H9 (cell line): ENCODE measurements around the gene CD226. TPM values are rescaled to one million over a fixed set of nuclear protein-coding genes. Genes with fewer than 3 reads are reported as not detected.

Experiments
- DNase-seq: peaks from one replicate; pipeline ENCODE4 v3.0.0-alpha.2; 2017
- H2AFZ ChIP-seq: one replicate; pipeline ENCODE4 v1.6.1; 2013; ENCODE audit warnings: mild to moderate bottlenecking, low read length, control low read depth, moderate library complexity
- H2AK5ac ChIP-seq: 2 replicates; pipeline ENCODE4 v1.6.1; 2013; ENCODE audit warnings: low read length, control low read depth, mixed read lengths; ENCODE audit not compliant: insufficient read length
- H2BK120ac ChIP-seq: one replicate; pipeline ENCODE4 v1.6.1; 2013; ENCODE audit warnings: low read depth, mild to moderate bottlenecking, low read length, control low read depth, inconsistent platforms; ENCODE audit not compliant: poor library complexity, severe bottlenecking
- H2BK12ac ChIP-seq: 2 replicates; pipeline ENCODE4 v1.6.1; 2013; ENCODE audit warnings: low read length, control low read depth, mixed read lengths, low read depth; ENCODE audit not compliant: insufficient read length
- H2BK15ac ChIP-seq: 2 replicates; pipeline ENCODE4 v1.6.1; 2013; ENCODE audit warnings: low read depth, low read length, control low read depth
- H2BK20ac ChIP-seq: one replicate; pipeline ENCODE4 v1.6.1; 2013; ENCODE audit warnings: low read depth, mild to moderate bottlenecking, low read length, control low read depth, inconsistent platforms; ENCODE audit not compliant: poor library complexity, severe bottlenecking
- H2BK5ac ChIP-seq: 2 replicates; pipeline ENCODE4 v1.6.1; 2013; ENCODE audit warnings: low read length, control low read depth, mixed read lengths; ENCODE audit not compliant: insufficient read length
- H3K14ac ChIP-seq: 2 replicates; pipeline ENCODE4 v1.6.1; 2013; ENCODE audit warnings: low read length, control low read depth; ENCODE audit not compliant: insufficient read depth
- H3K18ac ChIP-seq: 2 replicates; pipeline ENCODE4 v1.6.1; 2013; ENCODE audit warnings: low read depth, mild to moderate bottlenecking, mixed read lengths, low read length, control low read depth; ENCODE audit not compliant: insufficient read length
- H3K23ac ChIP-seq: 2 replicates; pipeline ENCODE4 v1.6.1; 2013; ENCODE audit warnings: low read length, control low read depth, mixed read lengths, low read depth; ENCODE audit not compliant: insufficient read length
- H3K23me2 ChIP-seq: 2 replicates; pipeline ENCODE4 v1.6.1; 2013; ENCODE audit warnings: low read depth, mild to moderate bottlenecking, mixed read lengths, low read length, control low read depth; ENCODE audit not compliant: insufficient read length, poor library complexity, severe bottlenecking
- H3K27ac ChIP-seq: 2 replicates; pipeline ENCODE4 v1.5.1; 2013; ENCODE audit warnings: low read length, control low read depth, mixed read lengths, low read depth; ENCODE audit not compliant: insufficient read length
- H3K27me3 ChIP-seq: 2 replicates; pipeline ENCODE4 v1.6.1; 2013; ENCODE audit warnings: low read length, control low read depth, inconsistent platforms; ENCODE audit not compliant: insufficient read depth
- H3K4ac ChIP-seq: 2 replicates; pipeline ENCODE4 v1.6.1; 2013; ENCODE audit warnings: low read depth, mild to moderate bottlenecking, control low read depth, inconsistent platforms, low read length, moderate library complexity
- H3K4me1 ChIP-seq: 2 replicates; pipeline ENCODE4 v1.6.1; 2013; ENCODE audit warnings: low read length, control low read depth, inconsistent platforms; ENCODE audit not compliant: insufficient read depth
- H3K4me2 ChIP-seq: 2 replicates; pipeline ENCODE4 v1.6.1; 2013; ENCODE audit warnings: low read length, control low read depth, mixed read lengths; ENCODE audit not compliant: insufficient read length, insufficient read depth
- H3K56ac ChIP-seq: 2 replicates; pipeline ENCODE4 v1.6.1; 2013; ENCODE audit warnings: low read depth, mild to moderate bottlenecking, mixed read lengths, low read length, control low read depth; ENCODE audit not compliant: insufficient read length
- H3K79me1 ChIP-seq: 2 replicates; pipeline ENCODE4 v1.6.1; 2013; ENCODE audit warnings: low read depth, mild to moderate bottlenecking, moderate library complexity, low read length, control low read depth, inconsistent platforms; ENCODE audit not compliant: insufficient read depth, poor library complexity, severe bottlenecking
- H3K79me2 ChIP-seq: 2 replicates; pipeline ENCODE4 v1.6.1; 2013; ENCODE audit warnings: low read length, control low read depth, inconsistent platforms; ENCODE audit not compliant: insufficient read depth
- H3K9ac ChIP-seq: 2 replicates; pipeline ENCODE4 v1.6.1; 2013; ENCODE audit warnings: low read length, control low read depth, mixed read lengths; ENCODE audit not compliant: insufficient read length; ENCODE audit errors: extremely low read depth
- H3K9me3 ChIP-seq: one replicate; pipeline ENCODE4 v1.6.1; 2013; ENCODE audit warnings: low read depth, low read length, inconsistent platforms; ENCODE audit not compliant: control insufficient read depth
- H3T11ph ChIP-seq: one replicate; pipeline ENCODE4 v1.6.1; 2013; ENCODE audit warnings: mild to moderate bottlenecking, low read length, control low read depth, inconsistent platforms
- H4K20me1 ChIP-seq: one replicate; pipeline ENCODE4 v1.6.1; 2013; ENCODE audit not compliant: control insufficient read depth, insufficient read length, insufficient read depth
- H4K5ac ChIP-seq: 2 replicates; pipeline ENCODE4 v1.6.1; 2013; ENCODE audit warnings: low read depth, mild to moderate bottlenecking, mixed read lengths, low read length, control low read depth; ENCODE audit not compliant: insufficient read length
- H4K8ac ChIP-seq: replicated peaks from 2 replicates; pipeline ENCODE4 v1.6.1; 2013; ENCODE audit warnings: low read length, control low read depth, mixed read lengths, low read depth; ENCODE audit not compliant: insufficient read length
- H4K91ac ChIP-seq: 2 replicates; pipeline ENCODE4 v1.6.1; 2013; ENCODE audit warnings: low read depth, mild to moderate bottlenecking, moderate library complexity, mixed read lengths, low read length, control low read depth; ENCODE audit not compliant: insufficient read length
- H3K27ac Mint-ChIP-seq, 3 experiments: 2 replicates in 2 of 3; 3 replicates in 1 of 3; pipeline ENCODE4 v1.8.0; 2020 to 2021; ENCODE audit warnings: mixed read lengths in 3 of 3, mild to moderate bottlenecking in 1 of 3, moderate library complexity in 1 of 3
- H3K27me3 Mint-ChIP-seq: 2 replicates; pipeline ENCODE4 v1.8.0; 2021; ENCODE audit warnings: low read depth, mild to moderate bottlenecking, moderate library complexity, mixed read lengths
- H3K36me3 Mint-ChIP-seq, 3 experiments: 2 replicates in 2 of 3; 3 replicates in 1 of 3; pipeline ENCODE4 v1.8.0; 2020 to 2021; ENCODE audit warnings: low read depth in 3 of 3, mixed read lengths in 3 of 3; ENCODE audit not compliant: insufficient read depth in 1 of 3
- H3K4me1 Mint-ChIP-seq, 2 experiments: 2 replicates each; pipeline ENCODE4 v1.8.0; 2020; ENCODE audit warnings: mixed read lengths in 2 of 2
- H3K4me3 Mint-ChIP-seq, 2 experiments: 2 replicates in 1 of 2; 3 replicates in 1 of 2; pipeline ENCODE4 v1.8.0; 2020 to 2021; ENCODE audit warnings: mild to moderate bottlenecking in 2 of 2, mixed read lengths in 2 of 2, moderate library complexity in 1 of 2
- H3K9me3 Mint-ChIP-seq, 2 experiments: 2 replicates in 1 of 2; 3 replicates in 1 of 2; pipeline ENCODE4 v1.8.0; 2020; ENCODE audit warnings: mild to moderate bottlenecking in 2 of 2, mixed read lengths in 2 of 2, moderate library complexity in 1 of 2
- CTCF ChIP-seq: fragments of 200-600 bp; sonication (generic); conservative IDR thresholded peaks from 3 replicates; pipeline ENCODE4 v1.8.0; 2021; ENCODE audit warnings: antibody characterized with exemption, mild to moderate bottlenecking
- WGBS: extraction: QIAGEN DNeasy Blood & Tissue Kit; methylation state at CpG from one replicate; pipeline ENCODE4 v1.1.7; 2013; ENCODE audit warnings: missing lambda C conversion rate, low lambda C conversion rate, mixed read lengths; ENCODE audit not compliant: insufficient read length; ENCODE audit errors: extremely low coverage; 5-methylcytosine and 5-hydroxymethylcytosine counted together
- total RNA-seq: library from RNA; stranded (reverse); gene quantifications from 2 replicates; pipeline ENCODE4 v1.2.1, GENCODE V29; 2021

Gene CD226
- total RNA-seq, 1 experiment from 2014 or later, result not detected

- Histone ChIP-seq H3K14ac (no peak overlapping the region), H4K8ac (no peak overlapping the region), H3K27ac (no peak overlapping the region), H3K23me2 (no peaks in the 10 kb centered on the region), H2BK12ac (no peak overlapping the region), H2BK120ac (no peak overlapping the region), H3K79me1 (no peaks in the 10 kb centered on the region), H2BK15ac (no peak overlapping the region), H3K18ac (no peak overlapping the region), H3K4ac (no peak overlapping the region), H2BK5ac (no peak overlapping the region), H4K20me1 (no peaks in the 10 kb centered on the region), H3K9me3 (no peaks in the 10 kb centered on the region), H2AK5ac (no peak overlapping the region), H3K4me1 (no peaks in the 10 kb centered on the region), H3K4me2 (no peak overlapping the region), H2BK20ac (no peak overlapping the region), H3T11ph (no peak overlapping the region), H3K27me3 (no peaks in the 10 kb centered on the region), H4K91ac (no peak overlapping the region), H4K5ac (no peak overlapping the region), H3K23ac (no peak overlapping the region), H2AFZ (no peak overlapping the region), H3K9ac (no peak overlapping the region), H3K56ac (no peak overlapping the region), H3K79me2 (no peaks in the 10 kb centered on the region)
- Mint-ChIP-seq H3K27me3 (no peaks in the 10 kb centered on the region), H3K36me3 (no peaks in the 10 kb centered on the region), H3K4me1 (no peaks in the 10 kb centered on the region), H3K4me3 (no peak overlapping the region), H3K27ac (no peak overlapping the region), H3K9me3 (no peaks in the 10 kb centered on the region; a peak in 1 of 5 replicates)
- no peak for DNase-seq
- WGBS, result no CpG with 5 or more reads among the region's 4 CpGs
- no peak for TF ChIP-seq CTCF
Observed at GRCh38 chr18:69866212-69866611, 81.5 kb downstream of the CD226 start.
